Kidney (tissue), 14 donors: Measurements from ENCODE around the gene MYO7A. TPM values are rescaled to one million over a fixed set of nuclear protein-coding genes. Genes with fewer than 3 reads are reported as not detected.
A peak's percentile ranks its signal among the peaks of the same experiment; 100 is the strongest.

Source experiments
- DNase-seq, 5 donors: peaks; one replicate each; pipeline ENCODE4 v3.0.0-alpha.2; 2013 to 2020
- FAIRE-seq: peaks from 2 replicates; lab custom pipeline; 2012; peaks lifted over from hg19 to GRCh38; lab: Jason Lieb, UNC
- H3K27ac ChIP-seq, 2 donors: one replicate each; pipeline ENCODE4 v1.7.0; 2013; ENCODE audit warnings: low read depth in 2 of 2, low read length in 2 of 2, inconsistent platforms in 1 of 2
- H3K27me3 ChIP-seq: one replicate; pipeline ENCODE4 v1.7.1; 2013; ENCODE audit warnings: low read length, inconsistent platforms; ENCODE audit not compliant: control insufficient read depth, insufficient read depth
- H3K36me3 ChIP-seq, 3 donors: one replicate each; pipeline versions ENCODE4 v1.7.0 to v1.7.1; 2013; ENCODE audit warnings: low read length in 3 of 3, control low read depth in 1 of 3, inconsistent platforms in 1 of 3; ENCODE audit not compliant: insufficient read depth in 3 of 3, control insufficient read depth in 2 of 3
- H3K4me1 ChIP-seq, 3 donors: one replicate each; pipeline versions ENCODE4 v1.7.0 to v1.7.1; 2013; ENCODE audit warnings: low read length in 3 of 3, inconsistent platforms in 1 of 3, low read depth in 1 of 3; ENCODE audit not compliant: control insufficient read depth in 2 of 3, insufficient read depth in 2 of 3
- H3K4me3 ChIP-seq, 3 donors: one replicate each; pipeline versions ENCODE4 v1.7.0 to v1.8.1; 2013; ENCODE audit warnings: low read length in 3 of 3, control low read depth in 1 of 3, inconsistent platforms in 1 of 3
- H3K9ac ChIP-seq, 3 donors: one replicate each; pipeline versions ENCODE4 v1.7.0 to v1.7.1; 2013; ENCODE audit warnings: low read length in 3 of 3, control low read depth in 1 of 3, inconsistent platforms in 1 of 3
- H3K9me3 ChIP-seq, 3 donors: one replicate each; pipeline versions ENCODE4 v1.7.0 to v1.7.1; 2013; ENCODE audit warnings: low read length in 3 of 3, control low read depth in 1 of 3, inconsistent platforms in 1 of 3; ENCODE audit not compliant: control insufficient read depth in 2 of 3, insufficient read depth in 1 of 3
- CTCF ChIP-seq: IDR thresholded peaks from 3 replicates; pipeline ENCODE4 v1.5.1; 2012; ENCODE audit warnings: mild to moderate bottlenecking, moderate library complexity, borderline replicate concordance; ENCODE audit not compliant: insufficient read depth; ENCODE audit errors: extremely low read depth
- intact Hi-C: fragments of 100-400 bp; cut with DNase I; formaldehyde crosslinking; loops from one replicate; pipeline ENCODE4 v1.11.1; 2022
- polyA plus RNA-seq: library from polyadenylated mRNA; stranded (reverse); fragments of 350-450 nt; fragmentation: Illumina TruSeq; extraction: RNeasy Lipid Tissue Mini Kit (QIAGEN cat#74804); gene quantifications from one replicate; pipeline ENCODE4 v1.2.3, GENCODE V29; 2014; ENCODE audit warnings: low read depth, low replicate concordance; ENCODE audit not compliant: insufficient read depth
- total RNA-seq: library from RNA; stranded (reverse); fragmentation: NEBNext Ultra II Directional; extraction: Animal tissue kit (Norgen Biotek cat#: 25700); gene quantifications from one replicate; pipeline ENCODE4 v1.2.1, GENCODE V29; 2021
- donor health status: control.
- donor health status: control.
- donor health status: control.
- donor health status: control.
- donor health status: control.
- donor health status: DM: yes; HTN: yes; CAD: no.
- donor health status: Normal renal cell carcinoma (clear cell type).

Gene MYO7A
- total and polyA plus RNA-seq, 2 donors from 2014 or later = 6.1 to 10.7 TPM

- Histone ChIP-seq H3K27me3 (no peaks in the 10 kb centered on the region), H3K9me3 (no peaks in the 10 kb centered on the region), H3K27ac (no peak overlapping the region), H3K36me3 (no peaks in the 10 kb centered on the region), H3K9ac (no peak overlapping the region), H3K4me1 (peaks cover 0 to 26% (median 20%) of the 10 kb centered on the region in 3 donors), H3K4me3 (peak overlapping the region in 2 of 3 donors; percentile 42 to 54)
- intact Hi-C loops = no loop called here
- TF ChIP-seq CTCF = peak; percentile 94
- FAIRE-seq (no peak), DNase-seq (peak in 4 of 5 donors; percentile 61 to 84 (median 75))
These were observed 673 bp upstream of the MYO7A start for GRCh38 chr11:77127235-77127911.

DNA sequence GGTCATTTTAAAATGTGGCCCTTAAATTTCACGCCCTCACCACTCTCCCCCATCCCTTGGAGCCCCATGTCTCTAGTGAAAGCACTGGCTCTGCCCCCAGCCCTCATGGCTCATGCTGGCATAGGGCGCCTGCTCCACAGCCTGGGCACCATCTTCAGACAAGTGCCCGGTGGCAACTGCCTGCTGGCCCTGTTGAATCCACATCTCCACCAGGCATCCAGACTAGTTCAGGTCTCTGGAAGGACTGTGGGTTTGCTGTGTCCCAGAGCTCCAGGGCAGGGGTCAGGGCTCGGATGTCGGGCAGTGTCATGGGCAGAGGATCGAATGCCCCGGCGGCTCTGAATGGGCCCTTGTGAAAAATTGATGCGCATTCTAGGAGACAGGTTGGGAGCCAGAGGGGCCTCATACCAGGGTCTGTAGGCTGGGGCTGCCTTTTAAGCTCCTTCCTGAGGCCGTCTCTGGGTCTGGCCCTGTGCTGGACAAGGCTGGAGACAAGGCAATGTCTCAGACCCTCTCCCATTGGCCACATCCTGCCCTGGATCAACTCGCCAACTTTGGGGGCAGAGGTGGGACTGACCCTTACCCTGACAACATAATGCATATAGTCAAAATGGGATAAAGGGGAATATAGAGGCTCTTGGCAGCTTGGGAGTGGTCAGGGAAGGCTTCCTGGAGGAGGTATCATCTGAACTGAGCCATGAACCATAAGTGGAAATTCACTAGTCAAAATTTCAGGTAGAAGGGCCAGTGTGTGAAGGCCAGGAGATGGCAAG lies 1.2 kb downstream of the MYO7A start:
- H3K9me3 ChIP-seq = no peaks in the 10 kb centered on the region
- intact Hi-C loops = no loop called here
- H3K27me3 ChIP-seq = no peaks in the 10 kb centered on the region
- DNase-seq (peak in 1 of 5 donors; percentile 62), FAIRE-seq (no peak)
- TF ChIP-seq CTCF = no peak
- no peaks in the 10 kb centered on the region for H3K36me3 ChIP-seq
- H3K9ac ChIP-seq = no peak overlapping the region
- peaks cover 0 to 26% (median 20%) of the 10 kb centered on the region in 3 donors for H3K4me1 ChIP-seq
- peak overlapping the region in 1 of 3 donors; percentile 64 for H3K4me3 ChIP-seq
- no peak overlapping the region for H3K27ac ChIP-seq

- peak overlapping the region in 1 of 3 donors; percentile 31 for H3K9ac ChIP-seq
- peak overlapping the region in 1 of 3 donors; percentile 64 for H3K4me3 ChIP-seq
- no peaks in the 10 kb centered on the region for H3K36me3 ChIP-seq
- no peak for FAIRE-seq
- H3K27me3 ChIP-seq = no peaks in the 10 kb centered on the region
- peak in 1 of 5 donors; percentile 45 for DNase-seq
- no peaks in the 10 kb centered on the region for H3K9me3 ChIP-seq
- peaks cover 0 to 26% (median 20%) of the 10 kb centered on the region in 3 donors for H3K4me1 ChIP-seq
- intact Hi-C loops = no loop called here
- no peak for TF ChIP-seq CTCF
- H3K27ac ChIP-seq = peak overlapping the region; percentile 69 to 76
These were observed 2.1 kb downstream of the MYO7A start for GRCh38 chr11:77129842-77130756.
